K562 (cell line): ENCODE measurements around the gene FAM240A. TPM values are rescaled to one million over a fixed set of nuclear protein-coding genes. Genes with fewer than 3 reads are reported as not detected.

Experiments used
- ATAC-seq: fragments of 200-7000 bp; cut with Tn5 transposase; 3 replicates; pipeline ENCODE4 v1.9.1; 2020; ENCODE audit warnings: moderate library complexity
- BruUV-seq: library from RNA; stranded (reverse); fragments of 400-500 nt; replicated peaks from 2 replicates; lab custom pipeline; 2021; lab: Mats Ljungman, UMichigan
- CTCF ChIA-PET: fragments of 300-600 bp; formaldehyde crosslinking; extraction: SDS; loops from one replicate; lab custom pipeline; 2021; ENCODE audit warnings: low intra/inter-chr PET ratio; lab: Yijun Ruan, JAX
- POLR2A ChIA-PET: fragments of 300-600, 350-650 bp; sonication (Branson Sonifier 250); formaldehyde crosslinking; extraction: SDS; loops from one replicate; lab custom pipeline; 2021; ENCODE audit warnings: antibody characterized with exemption, inconsistent platforms; lab: Yijun Ruan, JAX
- DNase-seq, 4 experiments: peaks; one replicate each; pipeline versions ENCODE4 v3.0.0 to v3.0.0-alpha.2; 2011 to 2018; ENCODE audit warnings: low spot score in 3 of 4, mixed read lengths in 3 of 4; ENCODE audit errors: extremely low read depth in 1 of 4
- FAIRE-seq: peaks from 2 replicates; lab custom pipeline; 2011; peaks lifted over from hg19 to GRCh38; lab: Jason Lieb, UNC
- H2AFZ ChIP-seq: 2 replicates; pipeline ENCODE4 v1.6.0; 2011; ENCODE audit warnings: low read depth, low read length, control low read depth, inconsistent platforms
- H3K27ac ChIP-seq: fragments of 200-600 bp; 3 replicates; pipeline ENCODE4 v1.8.0; 2011; ENCODE audit warnings: low read depth, mild to moderate bottlenecking, control low read depth, inconsistent platforms, low read length, moderate library complexity, mixed read lengths; ENCODE audit errors: extremely low read depth
- H3K27me3 ChIP-seq, 2 experiments: fragments of 300-600 bp in 1 of 2; 2 replicates in 1 of 2; 3 replicates in 1 of 2; pipeline versions ENCODE4 v1.6.0 to v1.8.0; 2011; ENCODE audit warnings: inconsistent platforms in 2 of 2, low read length in 2 of 2, mild to moderate bottlenecking in 1 of 2, mixed read lengths in 1 of 2, moderate library complexity in 1 of 2; ENCODE audit not compliant: control insufficient read depth in 2 of 2, insufficient read depth in 2 of 2
- H3K36me3 ChIP-seq: fragments of 300-600 bp; 3 replicates; pipeline ENCODE4 v1.8.0; 2011; ENCODE audit warnings: mild to moderate bottlenecking, low read length, inconsistent platforms; ENCODE audit not compliant: control insufficient read depth, insufficient read depth
- H3K4me1 ChIP-seq, 2 experiments: fragments of 200-600 bp in 1 of 2; replicated peaks in 1 of 2; 2 replicates in 1 of 2; 3 replicates in 1 of 2; pipeline versions ENCODE4 v1.5.1 to v1.8.0; 2011; ENCODE audit warnings: inconsistent platforms in 2 of 2, low read length in 2 of 2, mild to moderate bottlenecking in 1 of 2, mixed read lengths in 1 of 2, moderate library complexity in 1 of 2; ENCODE audit not compliant: control insufficient read depth in 2 of 2, insufficient read depth in 2 of 2
- H3K4me2 ChIP-seq: 2 replicates; pipeline ENCODE4 v1.6.1; 2011; ENCODE audit warnings: low read length, control low read depth, inconsistent platforms, mixed read lengths; ENCODE audit not compliant: insufficient read depth
- H3K4me3 ChIP-seq: fragments of 200-600 bp; sonication (generic), shearing (Covaris generic); 2 replicates; pipeline ENCODE4 v1.5.1; 2016; ENCODE audit warnings: control low read depth, inconsistent platforms
- H3K79me2 ChIP-seq: fragments of 200-600 bp; 3 replicates; pipeline ENCODE4 v1.8.0; 2011; ENCODE audit warnings: low read length, inconsistent platforms; ENCODE audit not compliant: control insufficient read depth, insufficient read depth
- H3K9ac ChIP-seq, 2 experiments: 2 replicates each; pipeline versions ENCODE4 v1.6.0 to v1.6.1; 2011; ENCODE audit warnings: low read depth in 2 of 2, low read length in 2 of 2, control low read depth in 1 of 2, inconsistent platforms in 1 of 2, mild to moderate bottlenecking in 1 of 2, mixed read lengths in 1 of 2; ENCODE audit not compliant: insufficient read depth in 1 of 2
- H3K9me1 ChIP-seq: one replicate; pipeline ENCODE4 v1.6.0; 2011; ENCODE audit warnings: inconsistent platforms, mild to moderate bottlenecking, low read length, moderate library complexity; ENCODE audit not compliant: control insufficient read depth, insufficient read depth
- H3K9me3 ChIP-seq: replicated peaks from 2 replicates; pipeline ENCODE4 v1.5.1; 2011; ENCODE audit warnings: low read depth, low read length, inconsistent platforms; ENCODE audit not compliant: control insufficient read depth, insufficient read depth
- H4K20me1 ChIP-seq: replicated peaks from 2 replicates; pipeline ENCODE4 v1.6.1; 2011; ENCODE audit warnings: low read length, inconsistent platforms, mixed read lengths; ENCODE audit not compliant: control insufficient read depth, insufficient read depth
- CBX5 ChIP-seq: IDR thresholded peaks from 2 replicates; pipeline ENCODE4 v1.6.1; 2014; ENCODE audit warnings: low read depth, borderline replicate concordance
- GTF2A2 ChIP-seq: IDR thresholded peaks from 2 replicates; pipeline ENCODE4 v1.6.1; 2016; ENCODE audit warnings: mild to moderate bottlenecking, missing genetic modification characterization, missing compliant biosample characterization
- JUN ChIP-seq, 2 experiments: sonication (generic) in 1 of 2; formaldehyde crosslinking in 1 of 2; IDR thresholded peaks; 2 replicates each; pipeline versions ENCODE4 v1.6.1 to v1.8.0; 2012 to 2022; ENCODE audit warnings: borderline replicate concordance in 2 of 2, mild to moderate bottlenecking in 2 of 2, improper control_type of control experiment in 1 of 2, low read depth in 1 of 2, low read length in 1 of 2, missing genetic modification reagents in 1 of 2
- KLF16 ChIP-seq: IDR thresholded peaks from 2 replicates; pipeline ENCODE4 v1.6.1; 2016; ENCODE audit warnings: antibody characterized with exemption
- MAFK ChIP-seq: IDR thresholded peaks from 2 replicates; pipeline ENCODE4 v1.6.1; 2011; ENCODE audit warnings: low read length, improper control_type of control experiment
- MCM5 ChIP-seq: fragments of 450-650 bp; IDR thresholded peaks from 2 replicates; pipeline ENCODE4 v1.6.1; 2016; ENCODE audit warnings: low read depth
- MED1 ChIP-seq: sonication (generic); formaldehyde crosslinking; IDR thresholded peaks from 2 replicates; pipeline ENCODE4 v1.8.1; 2023; ENCODE audit warnings: missing genetic modification reagents, borderline replicate concordance
- MTA1 ChIP-seq: fragments of 450-650 bp; IDR thresholded peaks from 2 replicates; pipeline ENCODE4 v1.6.1; 2017; ENCODE audit warnings: borderline replicate concordance
- NFE2 ChIP-seq: IDR thresholded peaks from 2 replicates; pipeline ENCODE4 v1.6.1; 2014; ENCODE audit warnings: antibody characterized with exemption, low read depth
- NUFIP1 ChIP-seq: fragments of 450-650 bp; IDR thresholded peaks from 2 replicates; pipeline ENCODE4 v1.6.1; 2018; ENCODE audit not compliant: partially characterized antibody
- POLR2A ChIP-seq: fragments of 450-650 bp; conservative IDR thresholded peaks from 2 replicates; pipeline ENCODE4 v1.6.1; 2016
- PTBP1 ChIP-seq: fragments of 200-400 bp; formaldehyde crosslinking; IDR thresholded peaks from 2 replicates; pipeline ENCODE4 v1.6.1; 2017; ENCODE audit warnings: low read depth, low read length
- SIRT6 ChIP-seq: IDR thresholded peaks from one replicate; pipeline ENCODE4 v1.6.1; 2012; ENCODE audit warnings: low read depth, mild to moderate bottlenecking, control low read depth, inconsistent platforms, low read length, moderate library complexity
- SNRNP70 ChIP-seq: fragments of 200-400 bp; formaldehyde crosslinking; optimal IDR thresholded peaks from 2 replicates; pipeline ENCODE3; 2017; ENCODE audit warnings: low read depth, low read length
- TCFL5 ChIP-seq: fragments of 250-450 bp; sonication (Bioruptor Pico); conservative IDR thresholded peaks from 2 replicates; pipeline ENCODE4 v1.6.1; 2021; ENCODE audit warnings: mild to moderate bottlenecking, moderate library complexity, matching md5 sums
- YY1 ChIP-seq, 3 experiments: IDR thresholded peaks; 2 replicates each; pipeline ENCODE4 v1.6.1; 2011; ENCODE audit warnings: low read length in 2 of 3, mild to moderate bottlenecking in 2 of 3, moderate library complexity in 2 of 3, borderline replicate concordance in 1 of 3, control low read depth in 1 of 3, low read depth in 1 of 3; ENCODE audit not compliant: insufficient read depth in 3 of 3, insufficient replicate concordance in 2 of 3, control insufficient read depth in 1 of 3, insufficient read length in 1 of 3; ENCODE audit errors: extremely low read depth in 1 of 3
- ZFP36 ChIP-seq: fragments of 150-350 bp; IDR thresholded peaks from 2 replicates; pipeline ENCODE4 v1.6.1; 2018; ENCODE audit warnings: low read length, low read depth; ENCODE audit not compliant: partially characterized antibody
- ZNF561 ChIP-seq: fragments of 450-650 bp; formaldehyde crosslinking; conservative IDR thresholded peaks from 2 replicates; pipeline ENCODE4 v1.4.0; 2020; ENCODE audit warnings: mild to moderate bottlenecking, moderate library complexity
- WGBS: fragments of 100-300 bp; shearing (Covaris generic); methylation state at CpG from one replicate; pipeline ENCODE4 v1.1.6; 2016; ENCODE audit warnings: low coverage, mixed read lengths; ENCODE audit not compliant: insufficient coverage; ENCODE audit errors: missing lambda C conversion rate; 5-methylcytosine and 5-hydroxymethylcytosine counted together
- in situ Hi-C: fragments of 300-500 bp; cut with MboI; formaldehyde crosslinking; loops from 4 replicates; pipeline ENCODE4 v1.15.0; 2018; ENCODE audit warnings: inconsistent platforms, mixed read lengths
- intact Hi-C: fragments of 100-400 bp; cut with micrococcal nuclease; formaldehyde crosslinking; loops from 2 replicates; pipeline ENCODE4 v1.14.2; 2022
- polyA plus RNA-seq, 8 experiments: library from polyadenylated mRNA; depleted of rRNA in 4 of 8; stranded (reverse) in 5 of 8; unstranded in 3 of 8; fragments of >200 nt; fragmentation: Nextera tagmentation in 2 of 8; fragmentation: Illumina TruSeq in 1 of 8; extraction: Ambion mirVana in 2 of 8; extraction: Trizol in 1 of 8; gene quantifications; 2 replicates each; pipeline versions ENCODE4 v1.2.1 to v1.2.3, GENCODE V29; 2011 to 2014; ENCODE audit warnings: inconsistent platforms in 1 of 8, missing spikeins in 1 of 8
- total RNA-seq, 7 experiments: library from RNA; depleted of rRNA in 6 of 7; stranded (reverse); fragments of >200 nt in 6 of 7; fragmentation: Illumina TruSeq in 2 of 7; extraction: Trizol in 2 of 7; gene quantifications; 2 replicates each; pipeline versions ENCODE4 v1.2.1 to v1.2.3, GENCODE V29; 2011 to 2021; ENCODE audit warnings: low replicate concordance in 1 of 7
- TF ChIP-seq, protein P1 (sequence below): fragments of 250-450 bp; sonication (Bioruptor Pico); IDR thresholded peaks from 2 replicates; pipeline ENCODE4 v1.5.0; 2020; ENCODE audit warnings: mild to moderate bottlenecking, borderline replicate concordance
- TF ChIP-seq, protein P2 (sequence below): fragments of 250-450 bp; sonication (Bioruptor Pico); IDR thresholded peaks from 2 replicates; pipeline ENCODE4 v1.5.0; 2020; ENCODE audit warnings: mild to moderate bottlenecking

The FAM240A gene
- total and polyA plus RNA-seq, 9 of the 15 experiments (the other 6 are each of a cell fraction or from before 2014, with no cell fraction given), result not detected

DNA sequence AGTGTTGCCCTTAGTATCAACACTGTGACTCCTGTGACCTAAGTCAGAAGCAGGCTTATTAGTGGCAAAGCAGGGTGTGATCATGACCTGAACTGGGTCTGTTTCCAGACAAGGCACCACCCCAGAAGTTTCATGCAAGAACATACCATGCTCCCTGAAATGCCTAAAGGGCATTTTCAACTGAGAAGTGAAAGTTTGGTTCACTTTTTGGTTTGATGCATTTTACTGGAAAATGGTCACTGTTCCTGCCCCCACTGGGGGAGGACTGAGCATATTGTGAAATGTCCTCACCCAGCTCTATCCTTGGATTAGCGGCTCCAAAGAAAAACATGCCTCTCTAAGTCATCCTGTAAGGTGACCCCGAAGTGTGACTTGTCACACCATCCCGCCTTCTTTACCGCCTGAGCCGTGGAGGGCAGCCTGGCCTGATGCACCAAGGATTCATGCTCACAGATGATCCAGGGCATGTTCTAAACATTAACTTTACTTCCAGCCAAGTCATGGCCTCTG is 3.1 kb upstream of the FAM240A start:
- TF ChIP-seq MCM5, result no peak
- TF ChIP-seq ZNF561 (CRISPR knock-in tag), result no peak
- TF ChIP-seq, protein P1, sequence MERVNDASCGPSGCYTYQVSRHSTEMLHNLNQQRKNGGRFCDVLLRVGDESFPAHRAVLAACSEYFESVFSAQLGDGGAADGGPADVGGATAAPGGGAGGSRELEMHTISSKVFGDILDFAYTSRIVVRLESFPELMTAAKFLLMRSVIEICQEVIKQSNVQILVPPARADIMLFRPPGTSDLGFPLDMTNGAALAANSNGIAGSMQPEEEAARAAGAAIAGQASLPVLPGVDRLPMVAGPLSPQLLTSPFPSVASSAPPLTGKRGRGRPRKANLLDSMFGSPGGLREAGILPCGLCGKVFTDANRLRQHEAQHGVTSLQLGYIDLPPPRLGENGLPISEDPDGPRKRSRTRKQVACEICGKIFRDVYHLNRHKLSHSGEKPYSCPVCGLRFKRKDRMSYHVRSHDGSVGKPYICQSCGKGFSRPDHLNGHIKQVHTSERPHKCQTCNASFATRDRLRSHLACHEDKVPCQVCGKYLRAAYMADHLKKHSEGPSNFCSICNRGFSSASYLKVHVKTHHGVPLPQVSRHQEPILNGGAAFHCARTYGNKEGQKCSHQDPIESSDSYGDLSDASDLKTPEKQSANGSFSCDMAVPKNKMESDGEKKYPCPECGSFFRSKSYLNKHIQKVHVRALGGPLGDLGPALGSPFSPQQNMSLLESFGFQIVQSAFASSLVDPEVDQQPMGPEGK (CRISPR knock-in tag), result no peak
- TF ChIP-seq TCFL5 (CRISPR knock-in tag), result no peak
- TF ChIP-seq GTF2A2 (tag), result no peak
- no peak for TF ChIP-seq NUFIP1
- no peak for TF ChIP-seq MED1 (CRISPR knock-in tag)
- TF ChIP-seq CBX5, result no peak
- TF ChIP-seq NFE2, result no peak
- TF ChIP-seq PTBP1, result no peak
- no peak for TF ChIP-seq SNRNP70
- no peak for TF ChIP-seq JUN (IDR thresholded peaks at IDR 0.05; ENCODE audit: borderline replicate concordance, low read depth, low read length)
- TF ChIP-seq JUN (CRISPR knock-in tag; IDR thresholded peaks at IDR 0.05; ENCODE audit: borderline replicate concordance), result no peak
- TF ChIP-seq ZFP36, result no peak
- no peak for TF ChIP-seq MAFK
- no peak for TF ChIP-seq YY1 (IDR thresholded peaks at IDR 0.05; ENCODE audit: borderline replicate concordance in 1 of 3, control insufficient read depth in 1 of 3, extremely low read depth in 1 of 3, insufficient read depth in 3 of 3, insufficient read length in 1 of 3, insufficient replicate concordance in 2 of 3, low read depth in 1 of 3, low read length in 2 of 3)
- no peak for TF ChIP-seq KLF16
- TF ChIP-seq POLR2A, result no peak
- no peak for TF ChIP-seq MTA1
- TF ChIP-seq, protein P2, sequence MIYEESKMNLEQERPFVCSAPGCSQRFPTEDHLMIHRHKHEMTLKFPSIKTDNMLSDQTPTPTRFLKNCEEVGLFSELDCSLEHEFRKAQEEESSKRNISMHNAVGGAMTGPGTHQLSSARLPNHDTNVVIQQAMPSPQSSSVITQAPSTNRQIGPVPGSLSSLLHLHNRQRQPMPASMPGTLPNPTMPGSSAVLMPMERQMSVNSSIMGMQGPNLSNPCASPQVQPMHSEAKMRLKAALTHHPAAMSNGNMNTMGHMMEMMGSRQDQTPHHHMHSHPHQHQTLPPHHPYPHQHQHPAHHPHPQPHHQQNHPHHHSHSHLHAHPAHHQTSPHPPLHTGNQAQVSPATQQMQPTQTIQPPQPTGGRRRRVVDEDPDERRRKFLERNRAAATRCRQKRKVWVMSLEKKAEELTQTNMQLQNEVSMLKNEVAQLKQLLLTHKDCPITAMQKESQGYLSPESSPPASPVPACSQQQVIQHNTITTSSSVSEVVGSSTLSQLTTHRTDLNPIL, result no peak
- no peak for TF ChIP-seq SIRT6
- Histone ChIP-seq H3K27me3 (peaks cover 38 to 45% of the 10 kb centered on the region in 2 experiments), H3K9me1 (no peaks in the 10 kb centered on the region), H3K27ac (no peak overlapping the region), H3K4me3 (no peak overlapping the region), H3K79me2 (no peaks in the 10 kb centered on the region), H3K36me3 (no peaks in the 10 kb centered on the region), H3K9ac (no peak overlapping the region), H2AFZ (no peak overlapping the region), H3K9me3 (no peaks in the 10 kb centered on the region), H3K4me2 (no peak overlapping the region), H3K4me1 (no peaks in the 10 kb centered on the region), H4K20me1 (no peaks in the 10 kb centered on the region)
- ChIA-PET POLR2A (interaction anchor here (0.8 to 1.6 kb wide), 3 partner anchors 10 to 26 kb away, joined by 3 to 6 read pairs (median 3); no protein-coding TSS in a partner anchor), CTCF (no interaction called here)
- FAIRE-seq, result no peak
- no peak for DNase-seq
- intact Hi-C loops, result no loop called here
- BruUV-seq, result no TSS peak
- 6% methylated on average over 5 of the region's 5 CpGs for WGBS
- ATAC-seq, result no peak
- in situ Hi-C loops, result no loop called here
